Body of pancreas (tissue), 4 donors: ENCODE data around the gene PNKD.
A peak's percentile ranks its signal among the peaks of the same experiment; 100 is the strongest.

Experiments used
- POLR2A ChIP-seq, 3 donors: fragments of 450-650 bp; IDR thresholded peaks; one replicate each; pipeline ENCODE4 v1.6.1; 2016; ENCODE audit warnings: antibody characterized with exemption in 3 of 3, mild to moderate bottlenecking in 2 of 3
- TF ChIP-seq, protein P1 (sequence below), 7 experiments: fragments of 450-650 bp in 4 of 7; fragments of 200-600 bp in 3 of 7; sonication (generic) in 3 of 7; IDR thresholded peaks; one replicate each; pipeline ENCODE4 v1.5.1; 2016 to 2019; ENCODE audit warnings: antibody characterized with exemption in 7 of 7

DNA sequence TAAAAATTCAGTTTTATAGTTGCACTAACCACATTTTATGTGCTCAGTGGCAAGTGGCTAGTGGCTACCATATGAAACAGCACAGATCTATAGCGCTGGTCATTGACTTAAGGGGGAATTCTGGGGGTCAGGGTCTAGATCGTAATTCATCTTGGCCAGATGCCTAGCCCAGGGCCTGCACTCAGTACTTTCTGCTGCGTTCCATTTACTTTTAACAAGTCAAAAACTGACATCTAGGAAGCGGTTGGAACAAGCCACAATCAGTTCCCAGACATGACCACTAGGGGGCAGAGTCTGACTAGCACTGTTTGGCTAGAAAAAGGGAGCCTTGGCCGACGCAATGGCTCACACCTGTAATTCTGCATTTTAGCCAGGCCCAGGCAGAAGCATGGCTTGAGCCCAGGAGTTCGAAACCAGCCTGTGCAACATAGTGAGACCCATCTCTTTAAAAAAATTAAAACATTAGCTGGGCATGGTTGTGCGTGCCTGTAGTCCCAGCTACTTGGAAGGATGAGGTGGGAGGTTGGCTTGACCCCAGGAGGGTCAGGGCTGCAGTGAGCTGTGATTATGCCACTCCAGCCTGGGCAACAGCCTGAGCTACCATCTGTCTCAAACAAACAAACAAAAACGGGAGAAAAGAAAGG lies 31.0 kb downstream of the PNKD start:
- TF ChIP-seq, protein P1, sequence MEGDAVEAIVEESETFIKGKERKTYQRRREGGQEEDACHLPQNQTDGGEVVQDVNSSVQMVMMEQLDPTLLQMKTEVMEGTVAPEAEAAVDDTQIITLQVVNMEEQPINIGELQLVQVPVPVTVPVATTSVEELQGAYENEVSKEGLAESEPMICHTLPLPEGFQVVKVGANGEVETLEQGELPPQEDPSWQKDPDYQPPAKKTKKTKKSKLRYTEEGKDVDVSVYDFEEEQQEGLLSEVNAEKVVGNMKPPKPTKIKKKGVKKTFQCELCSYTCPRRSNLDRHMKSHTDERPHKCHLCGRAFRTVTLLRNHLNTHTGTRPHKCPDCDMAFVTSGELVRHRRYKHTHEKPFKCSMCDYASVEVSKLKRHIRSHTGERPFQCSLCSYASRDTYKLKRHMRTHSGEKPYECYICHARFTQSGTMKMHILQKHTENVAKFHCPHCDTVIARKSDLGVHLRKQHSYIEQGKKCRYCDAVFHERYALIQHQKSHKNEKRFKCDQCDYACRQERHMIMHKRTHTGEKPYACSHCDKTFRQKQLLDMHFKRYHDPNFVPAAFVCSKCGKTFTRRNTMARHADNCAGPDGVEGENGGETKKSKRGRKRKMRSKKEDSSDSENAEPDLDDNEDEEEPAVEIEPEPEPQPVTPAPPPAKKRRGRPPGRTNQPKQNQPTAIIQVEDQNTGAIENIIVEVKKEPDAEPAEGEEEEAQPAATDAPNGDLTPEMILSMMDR (IDR thresholded peaks at IDR 0.05), result peak; percentile 83 to 98 (median 98)
- no peak for TF ChIP-seq POLR2A (IDR thresholded peaks at IDR 0.05)
